HepG2 (cell line): ENCODE measurements around the gene PSMD1. TPM values are rescaled to one million over a fixed set of nuclear protein-coding genes. Genes with fewer than 3 reads are reported as not detected.

ENCODE experiments used
- ASH2L ChIP-seq: fragments of 300-600, 200-600 bp; sonication (generic); IDR thresholded peaks from 2 replicates; pipeline ENCODE4 v1.7.0; 2017; ENCODE audit warnings: low read depth, mild to moderate bottlenecking, moderate library complexity, mixed read lengths, low read length; ENCODE audit not compliant: insufficient read length
- GABPA ChIP-seq, 2 experiments: IDR thresholded peaks; 2 replicates each; pipeline ENCODE4 v1.6.1; 2011 to 2016; ENCODE audit warnings: low read depth in 2 of 2, low read length in 1 of 2, missing biosample characterization in 1 of 2, missing genetic modification characterization in 1 of 2
- GATAD1 ChIP-seq: IDR thresholded peaks from 2 replicates; pipeline ENCODE4 v1.6.1; 2016; ENCODE audit warnings: missing genetic modification reagents, missing compliant biosample characterization
- RAD51 ChIP-seq: fragments of 450-650 bp; IDR thresholded peaks from 2 replicates; pipeline ENCODE4 v1.6.1; 2016; ENCODE audit warnings: borderline replicate concordance
- RBFOX2 ChIP-seq: fragments of 200-400 bp; formaldehyde crosslinking; IDR thresholded peaks from 2 replicates; pipeline ENCODE4 v1.6.1; 2017; ENCODE audit warnings: low read depth, mild to moderate bottlenecking, low read length
- RFX3 ChIP-seq: IDR thresholded peaks from 2 replicates; pipeline ENCODE4 v1.6.1; 2016; ENCODE audit warnings: missing biosample characterization, missing genetic modification reagents
- RFX5 ChIP-seq: IDR thresholded peaks from 2 replicates; pipeline ENCODE4 v1.6.1; 2011; ENCODE audit warnings: low read depth, low read length, improper control_type of control experiment
- RFXAP ChIP-seq: sonication (generic); formaldehyde crosslinking; IDR thresholded peaks from 2 replicates; pipeline ENCODE4 v1.4.0; 2020; ENCODE audit warnings: missing genetic modification reagents, borderline replicate concordance
- XBP1 ChIP-seq: sonication (generic); formaldehyde crosslinking; IDR thresholded peaks from 2 replicates; pipeline ENCODE4 v1.5.0; 2020; ENCODE audit warnings: missing genetic modification reagents
- ZNF550 ChIP-seq: sonication (generic); formaldehyde crosslinking; IDR thresholded peaks from 2 replicates; pipeline ENCODE4 v1.4.0; 2020; ENCODE audit warnings: mild to moderate bottlenecking, missing genetic modification reagents, borderline replicate concordance
- ZNF878 ChIP-seq: sonication (generic); formaldehyde crosslinking; IDR thresholded peaks from 2 replicates; pipeline ENCODE4 v1.8.1; 2023; ENCODE audit warnings: mild to moderate bottlenecking, missing genetic modification reagents, moderate library complexity
- polyA plus RNA-seq, 8 experiments: library from polyadenylated mRNA; depleted of rRNA in 3 of 8; stranded (reverse) in 7 of 8; unstranded in 1 of 8; fragments of >200 nt; fragmentation: Illumina TruSeq in 4 of 8; extraction: Trizol in 4 of 8; gene quantifications; 2 replicates each; pipeline versions ENCODE4 v1.2.1 to v1.2.3, GENCODE V29; 2011 to 2016; ENCODE audit warnings: low read depth in 4 of 8, missing spikeins in 1 of 8, mixed read lengths in 1 of 8; ENCODE audit not compliant: insufficient read depth in 1 of 8
- total RNA-seq, 5 experiments: library from RNA; depleted of rRNA; stranded (reverse); fragments of >200 nt; fragmentation: Illumina TruSeq; extraction: Trizol; gene quantifications; 2 replicates each; pipeline ENCODE4 v1.2.3, GENCODE V29; 2016; ENCODE audit warnings: low read depth in 1 of 5
- TF ChIP-seq, protein P1 (sequence below): IDR thresholded peaks from 2 replicates; pipeline ENCODE4 v1.6.1; 2012; ENCODE audit warnings: low read depth, low read length, improper control_type of control experiment
- TF ChIP-seq, protein P2 (sequence below): sonication (generic); formaldehyde crosslinking; IDR thresholded peaks from 2 replicates; pipeline ENCODE4 v1.4.0; 2020; ENCODE audit warnings: missing genetic modification reagents, borderline replicate concordance
- TF ChIP-seq, protein P3 (sequence below): sonication (generic); formaldehyde crosslinking; IDR thresholded peaks from 2 replicates; pipeline ENCODE4 v1.8.0; 2022; ENCODE audit warnings: missing genetic modification reagents, mild to moderate bottlenecking, borderline replicate concordance
- TF ChIP-seq, protein P4 (sequence below): sonication (generic); formaldehyde crosslinking; IDR thresholded peaks from 2 replicates; pipeline ENCODE4 v1.4.0; 2020; ENCODE audit warnings: mild to moderate bottlenecking, missing genetic modification reagents, borderline replicate concordance
- TF ChIP-seq, protein P5 (sequence below): sonication (generic); formaldehyde crosslinking; IDR thresholded peaks from 2 replicates; pipeline ENCODE4 v1.4.0; 2020; ENCODE audit warnings: mild to moderate bottlenecking, missing genetic modification reagents

The PSMD1 gene
- total and polyA plus RNA-seq, 2 of the 13 experiments (the other 11 are each of a cell fraction or from before 2014, with no cell fraction given) = 136 to 191 TPM

DNA sequence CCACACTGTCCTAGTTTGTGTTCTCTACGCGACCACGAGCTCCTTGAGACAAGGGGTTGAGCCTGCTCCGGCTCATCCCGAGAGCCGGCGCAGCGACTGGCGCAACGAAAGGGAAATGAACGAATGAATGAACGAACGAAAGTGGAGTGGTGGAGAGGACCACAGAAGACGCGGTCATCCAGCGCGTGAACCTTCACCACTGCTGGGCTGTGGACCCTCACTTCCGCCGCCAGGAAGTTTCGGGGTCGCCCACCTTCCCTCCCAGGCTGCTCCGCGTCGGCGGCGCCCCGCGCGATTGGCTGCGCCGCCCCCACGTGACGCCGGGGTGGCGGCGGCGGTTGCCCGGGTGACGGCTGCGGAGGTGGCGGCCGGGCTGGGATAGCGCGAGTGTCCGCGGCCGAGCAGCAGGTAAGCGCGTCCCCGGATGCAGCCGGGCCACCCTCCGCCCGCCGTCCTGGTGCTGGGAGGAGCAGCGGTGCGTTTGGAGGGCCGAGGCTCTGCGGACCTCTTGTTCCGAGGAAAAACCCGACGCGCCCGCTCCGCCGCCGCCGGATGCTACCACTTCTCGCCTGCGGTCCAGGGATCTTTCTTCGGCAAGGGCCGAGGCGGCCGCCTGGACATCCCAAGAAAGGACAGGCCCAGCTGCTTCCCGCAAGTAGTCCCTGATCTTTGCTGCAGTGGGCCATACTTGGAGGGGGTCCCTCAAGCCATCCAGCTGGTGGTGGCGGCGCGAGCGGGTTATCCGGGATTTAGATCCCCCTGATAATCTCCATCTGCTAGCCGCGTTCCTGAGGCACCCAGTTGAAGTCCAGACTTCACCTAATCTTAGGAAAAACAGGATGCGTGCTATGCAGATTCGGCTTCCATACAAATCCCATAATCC is 141.9 kb downstream of the PSMD1 start, which contains the start of gene ARMC9 (continued):
- TF ChIP-seq, protein P1, sequence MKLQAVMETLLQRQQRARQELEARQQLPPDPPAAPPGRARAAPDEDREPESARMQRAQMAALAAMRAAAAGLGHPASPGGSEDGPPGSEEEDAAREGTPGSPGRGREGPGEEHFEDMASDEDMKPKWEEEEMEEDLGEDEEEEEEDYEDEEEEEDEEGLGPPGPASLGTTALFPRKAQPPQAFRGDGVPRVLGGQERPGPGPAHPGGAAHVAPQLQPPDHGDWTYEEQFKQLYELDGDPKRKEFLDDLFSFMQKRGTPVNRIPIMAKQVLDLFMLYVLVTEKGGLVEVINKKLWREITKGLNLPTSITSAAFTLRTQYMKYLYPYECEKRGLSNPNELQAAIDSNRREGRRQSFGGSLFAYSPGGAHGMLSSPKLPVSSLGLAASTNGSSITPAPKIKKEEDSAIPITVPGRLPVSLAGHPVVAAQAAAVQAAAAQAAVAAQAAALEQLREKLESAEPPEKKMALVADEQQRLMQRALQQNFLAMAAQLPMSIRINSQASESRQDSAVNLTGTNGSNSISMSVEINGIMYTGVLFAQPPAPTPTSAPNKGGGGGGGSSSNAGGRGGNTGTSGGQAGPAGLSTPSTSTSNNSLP = no peak
- TF ChIP-seq ZNF550 (CRISPR knock-in tag) (0 out of 2 replicates have a peak, but pooled peaks have one; percentile 26), RAD51 (peak; percentile 36; the same call in 1 of the 2 replicates), RFX3 (peak; percentile 77), ASH2L (peak; percentile 94), ZNF878 (CRISPR knock-in tag) (no peak), GATAD1 (CRISPR knock-in tag) (peak; percentile 84), RFXAP (CRISPR knock-in tag) (no peak), GABPA (IDR thresholded peaks at IDR 0.05; ENCODE audit: low read depth, low read length) (peak; percentile 75), GABPA (CRISPR knock-in tag; IDR thresholded peaks at IDR 0.05; ENCODE audit: low read depth) (peak; percentile 83), XBP1 (no peak), RFX5 (no peak), RBFOX2 (peak; percentile 92)
- TF ChIP-seq, protein P2, sequence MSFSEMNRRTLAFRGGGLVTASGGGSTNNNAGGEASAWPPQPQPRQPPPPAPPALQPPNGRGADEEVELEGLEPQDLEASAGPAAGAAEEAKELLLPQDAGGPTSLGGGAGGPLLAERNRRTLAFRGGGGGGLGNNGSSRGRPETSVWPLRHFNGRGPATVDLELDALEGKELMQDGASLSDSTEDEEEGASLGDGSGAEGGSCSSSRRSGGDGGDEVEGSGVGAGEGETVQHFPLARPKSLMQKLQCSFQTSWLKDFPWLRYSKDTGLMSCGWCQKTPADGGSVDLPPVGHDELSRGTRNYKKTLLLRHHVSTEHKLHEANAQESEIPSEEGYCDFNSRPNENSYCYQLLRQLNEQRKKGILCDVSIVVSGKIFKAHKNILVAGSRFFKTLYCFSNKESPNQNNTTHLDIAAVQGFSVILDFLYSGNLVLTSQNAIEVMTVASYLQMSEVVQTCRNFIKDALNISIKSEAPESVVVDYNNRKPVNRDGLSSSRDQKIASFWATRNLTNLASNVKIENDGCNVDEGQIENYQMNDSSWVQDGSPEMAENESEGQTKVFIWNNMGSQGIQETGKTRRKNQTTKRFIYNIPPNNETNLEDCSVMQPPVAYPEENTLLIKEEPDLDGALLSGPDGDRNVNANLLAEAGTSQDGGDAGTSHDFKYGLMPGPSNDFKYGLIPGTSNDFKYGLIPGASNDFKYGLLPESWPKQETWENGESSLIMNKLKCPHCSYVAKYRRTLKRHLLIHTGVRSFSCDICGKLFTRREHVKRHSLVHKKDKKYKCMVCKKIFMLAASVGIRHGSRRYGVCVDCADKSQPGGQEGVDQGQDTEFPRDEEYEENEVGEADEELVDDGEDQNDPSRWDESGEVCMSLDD = no peak
- TF ChIP-seq, protein P3, sequence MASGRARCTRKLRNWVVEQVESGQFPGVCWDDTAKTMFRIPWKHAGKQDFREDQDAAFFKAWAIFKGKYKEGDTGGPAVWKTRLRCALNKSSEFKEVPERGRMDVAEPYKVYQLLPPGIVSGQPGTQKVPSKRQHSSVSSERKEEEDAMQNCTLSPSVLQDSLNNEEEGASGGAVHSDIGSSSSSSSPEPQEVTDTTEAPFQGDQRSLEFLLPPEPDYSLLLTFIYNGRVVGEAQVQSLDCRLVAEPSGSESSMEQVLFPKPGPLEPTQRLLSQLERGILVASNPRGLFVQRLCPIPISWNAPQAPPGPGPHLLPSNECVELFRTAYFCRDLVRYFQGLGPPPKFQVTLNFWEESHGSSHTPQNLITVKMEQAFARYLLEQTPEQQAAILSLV = 0 out of 2 replicates have a peak, but pooled peaks have one; percentile 48
- TF ChIP-seq, protein P4, sequence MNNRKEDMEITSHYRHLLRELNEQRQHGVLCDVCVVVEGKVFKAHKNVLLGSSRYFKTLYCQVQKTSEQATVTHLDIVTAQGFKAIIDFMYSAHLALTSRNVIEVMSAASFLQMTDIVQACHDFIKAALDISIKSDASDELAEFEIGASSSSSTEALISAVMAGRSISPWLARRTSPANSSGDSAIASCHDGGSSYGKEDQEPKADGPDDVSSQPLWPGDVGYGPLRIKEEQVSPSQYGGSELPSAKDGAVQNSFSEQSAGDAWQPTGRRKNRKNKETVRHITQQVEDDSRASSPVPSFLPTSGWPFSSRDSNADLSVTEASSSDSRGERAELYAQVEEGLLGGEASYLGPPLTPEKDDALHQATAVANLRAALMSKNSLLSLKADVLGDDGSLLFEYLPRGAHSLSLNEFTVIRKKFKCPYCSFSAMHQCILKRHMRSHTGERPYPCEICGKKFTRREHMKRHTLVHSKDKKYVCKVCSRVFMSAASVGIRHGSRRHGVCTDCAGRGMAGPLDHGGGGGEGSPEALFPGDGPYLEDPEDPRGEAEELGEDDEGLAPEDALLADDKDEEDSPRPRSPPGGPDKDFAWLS (CRISPR knock-in tag) = no peak; the same call in 1 of the 2 replicates
- TF ChIP-seq, protein P5, sequence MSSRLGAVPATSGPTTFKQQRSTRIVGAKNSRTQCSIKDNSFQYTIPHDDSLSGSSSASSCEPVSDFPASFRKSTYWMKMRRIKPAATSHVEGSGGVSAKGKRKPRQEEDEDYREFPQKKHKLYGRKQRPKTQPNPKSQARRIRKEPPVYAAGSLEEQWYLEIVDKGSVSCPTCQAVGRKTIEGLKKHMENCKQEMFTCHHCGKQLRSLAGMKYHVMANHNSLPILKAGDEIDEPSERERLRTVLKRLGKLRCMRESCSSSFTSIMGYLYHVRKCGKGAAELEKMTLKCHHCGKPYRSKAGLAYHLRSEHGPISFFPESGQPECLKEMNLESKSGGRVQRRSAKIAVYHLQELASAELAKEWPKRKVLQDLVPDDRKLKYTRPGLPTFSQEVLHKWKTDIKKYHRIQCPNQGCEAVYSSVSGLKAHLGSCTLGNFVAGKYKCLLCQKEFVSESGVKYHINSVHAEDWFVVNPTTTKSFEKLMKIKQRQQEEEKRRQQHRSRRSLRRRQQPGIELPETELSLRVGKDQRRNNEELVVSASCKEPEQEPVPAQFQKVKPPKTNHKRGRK (CRISPR knock-in tag) = no peak
